GM13977 (cell line): Measurements from ENCODE around the gene FERMT3.

Experiments
- DNase-seq: peaks from one replicate; pipeline ENCODE4 v3.0.0; 2012; ENCODE audit warnings: low spot score
- in situ Hi-C: fragments of 300-500 bp; cut with MboI; formaldehyde crosslinking; loops from one replicate; pipeline ENCODE4 v1.12.0; 2022; ENCODE audit warnings: low sequenced_read_pairs, low pct_unique_long_range_greater_than_20kb, mixed read lengths, inconsistent platforms; ENCODE audit not compliant: unreplicated experiment
- TF ChIP-seq, protein P1 (sequence below): IDR thresholded peaks from 2 replicates; pipeline ENCODE4 v1.5.1; 2012; ENCODE audit warnings: mild to moderate bottlenecking, control low read depth; ENCODE audit not compliant: insufficient read depth; ENCODE audit errors: extremely low read depth, missing control alignments

The FERMT3 gene

DNA sequence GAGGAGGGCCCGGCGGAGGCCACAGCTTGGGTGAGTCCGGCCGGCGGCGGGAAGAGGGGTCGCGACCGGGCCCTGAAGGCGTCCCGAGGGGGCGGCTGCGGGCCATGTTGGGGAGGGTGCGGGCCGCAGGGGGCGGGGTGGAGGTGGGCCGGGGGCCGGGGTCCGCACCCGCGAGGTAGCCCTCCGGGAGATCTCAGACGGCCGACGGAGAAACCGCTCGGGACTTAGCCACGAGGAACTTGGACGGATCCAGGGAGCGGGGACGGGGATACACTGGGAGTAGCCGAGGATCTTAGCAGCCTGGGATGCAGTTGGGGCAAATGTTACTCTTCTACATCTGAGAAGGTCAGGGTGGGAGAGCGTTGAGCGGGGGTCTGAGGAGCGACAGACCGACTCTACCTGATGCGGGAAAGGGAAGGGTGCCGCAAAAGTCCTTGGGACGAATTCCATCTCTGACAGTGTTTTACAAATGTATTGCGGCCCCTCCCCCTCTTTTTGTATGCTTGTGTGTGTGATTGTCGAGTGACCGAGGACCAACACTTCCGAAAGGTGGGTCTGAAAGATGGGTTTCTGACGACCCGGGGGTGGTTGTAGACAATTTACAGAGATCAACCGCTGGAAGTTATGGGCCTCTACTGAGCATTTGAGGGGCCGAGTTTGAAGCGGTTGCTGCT is 19.9 kb upstream of the FERMT3 start:
- TF ChIP-seq, protein P1, sequence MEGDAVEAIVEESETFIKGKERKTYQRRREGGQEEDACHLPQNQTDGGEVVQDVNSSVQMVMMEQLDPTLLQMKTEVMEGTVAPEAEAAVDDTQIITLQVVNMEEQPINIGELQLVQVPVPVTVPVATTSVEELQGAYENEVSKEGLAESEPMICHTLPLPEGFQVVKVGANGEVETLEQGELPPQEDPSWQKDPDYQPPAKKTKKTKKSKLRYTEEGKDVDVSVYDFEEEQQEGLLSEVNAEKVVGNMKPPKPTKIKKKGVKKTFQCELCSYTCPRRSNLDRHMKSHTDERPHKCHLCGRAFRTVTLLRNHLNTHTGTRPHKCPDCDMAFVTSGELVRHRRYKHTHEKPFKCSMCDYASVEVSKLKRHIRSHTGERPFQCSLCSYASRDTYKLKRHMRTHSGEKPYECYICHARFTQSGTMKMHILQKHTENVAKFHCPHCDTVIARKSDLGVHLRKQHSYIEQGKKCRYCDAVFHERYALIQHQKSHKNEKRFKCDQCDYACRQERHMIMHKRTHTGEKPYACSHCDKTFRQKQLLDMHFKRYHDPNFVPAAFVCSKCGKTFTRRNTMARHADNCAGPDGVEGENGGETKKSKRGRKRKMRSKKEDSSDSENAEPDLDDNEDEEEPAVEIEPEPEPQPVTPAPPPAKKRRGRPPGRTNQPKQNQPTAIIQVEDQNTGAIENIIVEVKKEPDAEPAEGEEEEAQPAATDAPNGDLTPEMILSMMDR, result no peak
- in situ Hi-C loops, result no loop called here
- no peak for DNase-seq

DNA sequence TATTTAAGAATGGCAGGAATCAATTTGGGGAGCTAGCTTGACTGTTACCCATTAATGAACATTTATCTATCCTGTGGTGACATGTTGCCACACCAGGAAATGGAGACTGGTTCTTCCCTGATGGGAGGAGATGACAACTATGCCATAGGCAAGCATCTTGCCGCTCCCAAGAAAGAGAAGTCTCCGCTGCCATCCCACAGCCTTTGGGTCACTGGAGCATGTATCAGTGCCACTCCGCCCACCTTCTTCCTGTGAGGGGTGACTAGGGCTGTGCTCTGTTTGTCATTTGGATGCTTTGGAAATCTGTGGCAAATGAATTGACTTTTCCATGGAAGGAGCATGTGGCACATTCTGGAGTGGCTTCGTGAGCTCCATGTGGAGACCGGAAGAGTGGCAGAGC is 14.1 kb upstream of the FERMT3 start:
- TF ChIP-seq, protein P1, result no peak
- in situ Hi-C loops, result no loop called here
- no peak for DNase-seq

DNA sequence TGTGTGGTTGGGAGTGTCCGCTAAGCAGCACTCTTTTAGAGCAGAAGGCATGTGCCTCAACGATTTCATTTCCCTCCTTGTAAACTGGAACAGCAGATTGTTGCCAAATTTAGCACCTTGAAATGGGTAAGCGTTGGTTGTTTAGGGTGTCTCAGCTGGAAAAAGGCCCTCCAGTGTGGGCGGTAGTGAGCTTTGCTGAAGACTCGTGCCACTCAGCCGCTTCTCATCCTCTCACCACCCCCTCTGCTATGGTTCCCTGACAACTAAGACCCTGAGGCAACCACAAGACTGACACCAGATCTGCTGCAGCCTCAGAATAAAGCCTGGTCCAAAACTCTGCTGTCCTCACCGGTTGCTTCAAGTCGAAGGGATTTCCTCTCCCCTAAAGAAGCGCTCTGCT is 9.9 kb upstream of the FERMT3 start:
- in situ Hi-C loops, result no loop called here
- no peak for DNase-seq
- TF ChIP-seq, protein P1, result no peak

DNA sequence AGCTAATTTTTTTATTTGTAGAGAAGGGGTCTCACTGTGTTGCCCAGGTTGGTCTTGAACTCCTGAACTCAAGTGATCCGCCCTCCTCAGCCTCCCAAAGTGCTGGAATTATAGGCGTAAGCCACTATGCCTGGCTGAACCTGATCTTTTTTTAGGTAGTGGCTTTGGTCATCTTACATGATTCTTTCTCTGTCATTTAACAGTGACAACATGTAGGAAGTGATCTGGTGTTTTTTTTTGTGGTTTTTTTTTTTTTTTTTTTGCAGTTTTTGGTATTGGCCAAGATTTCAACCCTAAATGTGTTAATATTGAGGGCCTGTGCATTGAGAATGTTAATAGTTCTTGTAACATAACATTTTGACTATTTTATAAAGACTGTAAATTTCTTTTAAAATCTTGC is 8.0 kb upstream of the FERMT3 start:
- TF ChIP-seq, protein P1, result no peak
- in situ Hi-C loops, result no loop called here
- no peak for DNase-seq

DNA sequence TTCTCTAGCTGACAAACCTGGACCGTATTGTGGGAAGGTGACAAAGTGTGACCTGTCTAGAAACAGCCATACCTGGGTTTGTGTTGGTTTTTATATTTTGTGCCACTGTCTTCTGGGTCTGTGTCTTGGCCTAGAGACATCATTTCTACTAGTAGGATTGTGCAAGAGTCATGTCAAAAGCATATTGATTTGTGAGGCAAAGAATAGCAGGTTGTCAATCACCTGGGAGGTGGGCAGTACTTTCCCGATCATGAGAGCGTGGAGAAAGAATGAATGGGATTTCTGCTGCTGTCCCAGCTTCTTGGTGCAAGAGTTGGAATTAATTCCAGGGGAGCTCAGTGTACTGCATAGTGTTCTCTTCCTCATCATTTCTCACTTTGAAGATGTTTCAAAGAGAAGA is 5.0 kb upstream of the FERMT3 start:
- in situ Hi-C loops, result no loop called here
- no peak for DNase-seq
- TF ChIP-seq, protein P1, result no peak

DNA sequence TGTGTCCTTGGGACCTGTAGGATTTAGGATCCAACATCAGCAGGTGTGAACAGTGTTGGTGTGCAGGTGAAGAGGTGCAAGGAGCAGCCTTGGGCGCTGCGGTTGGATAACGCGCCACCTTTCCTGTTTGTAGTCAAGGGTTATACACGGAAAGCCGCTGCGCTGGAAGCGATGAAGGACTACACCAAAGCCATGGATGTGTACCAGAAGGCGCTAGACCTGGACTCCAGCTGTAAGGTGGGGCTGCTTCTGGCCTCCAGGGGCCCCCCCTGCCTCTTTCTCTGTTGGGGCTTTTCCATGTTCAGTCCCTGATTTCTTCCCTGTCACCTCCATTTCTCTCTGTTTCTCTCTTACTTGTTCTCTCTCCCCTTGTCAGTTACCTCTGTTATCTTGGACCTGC is 3.5 kb upstream of the FERMT3 start:
- TF ChIP-seq, protein P1, result no peak
- in situ Hi-C loops, result no loop called here
- no peak for DNase-seq

DNA sequence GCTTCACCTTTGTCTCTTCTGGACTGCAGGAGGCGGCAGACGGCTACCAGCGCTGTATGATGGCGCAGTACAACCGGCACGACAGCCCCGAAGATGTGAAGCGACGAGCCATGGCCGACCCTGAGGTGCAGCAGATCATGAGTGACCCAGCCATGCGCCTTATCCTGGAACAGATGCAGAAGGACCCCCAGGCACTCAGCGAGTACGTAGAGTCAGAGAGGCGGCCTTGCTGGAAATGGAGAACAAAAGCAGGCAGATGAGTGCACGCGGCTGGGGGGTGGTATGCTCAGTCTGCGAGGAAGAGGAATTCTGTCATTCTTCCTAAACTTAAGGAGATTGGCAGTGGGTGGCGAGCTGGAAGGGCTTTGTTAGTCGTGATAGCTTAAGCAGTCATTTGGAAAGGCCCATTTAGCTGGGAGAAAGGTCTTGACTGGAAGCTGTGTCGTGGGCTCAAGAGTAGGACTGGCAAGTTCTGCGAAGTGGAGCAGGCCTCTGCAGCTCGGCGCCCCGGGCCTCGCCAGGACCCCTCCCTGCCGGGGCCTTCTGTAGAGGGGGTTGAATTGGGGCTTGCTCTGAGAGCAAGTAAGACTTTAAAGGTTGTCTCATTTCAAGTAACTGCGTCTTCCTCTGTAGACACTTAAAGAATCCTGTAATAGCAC is 3.0 kb upstream of the FERMT3 start:
- DNase-seq, result no peak
- TF ChIP-seq, protein P1, result no peak
- in situ Hi-C loops, result no loop called here
